Measurements from ENCODE around the gene KIAA0040.

The KIAA0040 gene

DNA sequence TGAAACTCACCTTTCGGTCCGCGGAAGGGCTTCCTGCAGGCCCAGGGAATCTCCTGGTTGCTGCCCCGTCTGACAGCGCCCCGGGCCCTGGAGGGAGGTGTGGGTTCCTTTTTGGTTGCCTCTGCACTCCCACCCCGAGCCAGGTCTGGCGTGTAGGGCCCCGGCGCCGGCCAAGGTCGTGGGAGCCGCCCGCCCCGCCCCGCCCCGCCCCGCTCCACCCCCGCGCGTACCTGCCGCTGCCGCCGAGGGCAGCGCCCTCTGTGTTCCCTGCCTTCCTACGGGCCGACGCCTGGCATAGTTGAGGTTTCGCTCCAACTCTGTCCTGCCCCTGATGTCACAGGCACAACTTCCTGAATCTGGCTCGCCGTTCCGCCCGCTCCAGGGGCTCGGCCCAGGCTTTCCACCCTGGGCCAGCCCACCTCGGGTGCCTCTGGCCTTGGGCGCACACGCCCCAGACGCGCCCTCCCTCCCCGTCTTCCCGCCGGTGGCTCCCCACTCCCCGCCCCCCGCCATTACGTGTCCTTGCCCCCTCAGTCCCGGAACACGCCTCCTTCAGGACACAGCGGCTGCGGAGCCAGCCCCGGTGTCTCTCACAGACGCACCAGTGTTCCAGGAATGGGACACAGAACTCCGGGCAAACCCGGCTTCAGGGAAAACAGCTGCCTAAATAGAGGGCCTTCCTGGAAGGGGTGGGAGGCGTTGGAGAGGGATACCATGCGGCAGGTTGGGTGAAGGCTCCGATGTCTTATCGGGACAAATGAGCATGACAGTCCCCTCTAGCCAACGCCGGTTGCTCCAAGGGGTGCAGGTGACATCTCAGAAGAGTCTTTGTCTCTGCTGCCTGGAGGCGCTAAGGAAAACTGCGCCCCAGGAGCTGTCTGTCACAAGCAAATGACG, at the start of gene KIAA0040 (continued):
- TF ChIP-seq ZNF391 (tag by site-specific recombination; IDR thresholded peaks at IDR 0.05; ENCODE audit: borderline replicate concordance, low read depth) (no peak), ZNF341 (tag by site-specific recombination; IDR thresholded peaks at IDR 0.05; ENCODE audit: low read depth) (peak; percentile 77), ZNF747 (tag by site-specific recombination; IDR thresholded peaks at IDR 0.05) (no peak), ZBTB20 (tag by site-specific recombination; IDR thresholded peaks at IDR 0.05) (peak; percentile 75), EGR2 (tag by site-specific recombination; IDR thresholded peaks at IDR 0.05; ENCODE audit: low read depth) (peak; percentile 71), ZEB2 (tag by site-specific recombination; IDR thresholded peaks at IDR 0.05) (peak; percentile 45; the same call in 1 of the 2 replicates), KLF8 (tag by site-specific recombination; IDR thresholded peaks at IDR 0.05) (peak; percentile 76; the same call in 1 of the 2 replicates), ZBTB7A (tag by site-specific recombination; IDR thresholded peaks at IDR 0.05; ENCODE audit: low read depth) (no peak), ZNF76 (tag by site-specific recombination; IDR thresholded peaks at IDR 0.05; ENCODE audit: borderline replicate concordance, low read depth) (no peak), KLF16 (tag by site-specific recombination; IDR thresholded peaks at IDR 0.05) (peak; percentile 60; the same call in 1 of the 2 replicates), ZXDB (tag by site-specific recombination; IDR thresholded peaks at IDR 0.05) (peak; percentile 77), ZNF501 (tag by site-specific recombination; IDR thresholded peaks at IDR 0.05) (0 out of 2 replicates have a peak, but pooled peaks have one; percentile 24), ZFP37 (tag by site-specific recombination; IDR thresholded peaks at IDR 0.05) (0 out of 2 replicates have a peak, but pooled peaks have one; percentile 54), ZNF510 (tag by site-specific recombination; IDR thresholded peaks at IDR 0.05; ENCODE audit: insufficient replicate concordance) (no peak), ZNF624 (tag by site-specific recombination; IDR thresholded peaks at IDR 0.05) (no peak), BCL11B (tag by site-specific recombination; IDR thresholded peaks at IDR 0.05; ENCODE audit: low read depth) (no peak), ZNF292 (tag by site-specific recombination; IDR thresholded peaks at IDR 0.05; ENCODE audit: borderline replicate concordance, low read depth) (no peak), ZBTB48 (tag by site-specific recombination; IDR thresholded peaks at IDR 0.05) (peak; percentile 15; the same call in 1 of the 2 replicates), ZNF623 (tag by site-specific recombination; IDR thresholded peaks at IDR 0.05) (no peak), ZBTB17 (tag by site-specific recombination; IDR thresholded peaks at IDR 0.05) (peak; percentile 64), ZSCAN16 (tag by site-specific recombination; IDR thresholded peaks at IDR 0.05) (no peak), ZNF423 (tag by site-specific recombination; IDR thresholded peaks at IDR 0.05) (no peak), ZNF324 (tag by site-specific recombination; IDR thresholded peaks at IDR 0.05) (0 out of 2 replicates have a peak, but pooled peaks have one; percentile 41), ZNF274 (IDR thresholded peaks at IDR 0.05; ENCODE audit: low read length) (no peak), ZNF274 (tag by site-specific recombination; IDR thresholded peaks at IDR 0.05; ENCODE audit: borderline replicate concordance) (no peak)
- TF ChIP-seq, protein P1, sequence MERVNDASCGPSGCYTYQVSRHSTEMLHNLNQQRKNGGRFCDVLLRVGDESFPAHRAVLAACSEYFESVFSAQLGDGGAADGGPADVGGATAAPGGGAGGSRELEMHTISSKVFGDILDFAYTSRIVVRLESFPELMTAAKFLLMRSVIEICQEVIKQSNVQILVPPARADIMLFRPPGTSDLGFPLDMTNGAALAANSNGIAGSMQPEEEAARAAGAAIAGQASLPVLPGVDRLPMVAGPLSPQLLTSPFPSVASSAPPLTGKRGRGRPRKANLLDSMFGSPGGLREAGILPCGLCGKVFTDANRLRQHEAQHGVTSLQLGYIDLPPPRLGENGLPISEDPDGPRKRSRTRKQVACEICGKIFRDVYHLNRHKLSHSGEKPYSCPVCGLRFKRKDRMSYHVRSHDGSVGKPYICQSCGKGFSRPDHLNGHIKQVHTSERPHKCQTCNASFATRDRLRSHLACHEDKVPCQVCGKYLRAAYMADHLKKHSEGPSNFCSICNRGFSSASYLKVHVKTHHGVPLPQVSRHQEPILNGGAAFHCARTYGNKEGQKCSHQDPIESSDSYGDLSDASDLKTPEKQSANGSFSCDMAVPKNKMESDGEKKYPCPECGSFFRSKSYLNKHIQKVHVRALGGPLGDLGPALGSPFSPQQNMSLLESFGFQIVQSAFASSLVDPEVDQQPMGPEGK (tag by site-specific recombination; IDR thresholded peaks at IDR 0.05): peak; percentile 89
- TF ChIP-seq, protein P2, sequence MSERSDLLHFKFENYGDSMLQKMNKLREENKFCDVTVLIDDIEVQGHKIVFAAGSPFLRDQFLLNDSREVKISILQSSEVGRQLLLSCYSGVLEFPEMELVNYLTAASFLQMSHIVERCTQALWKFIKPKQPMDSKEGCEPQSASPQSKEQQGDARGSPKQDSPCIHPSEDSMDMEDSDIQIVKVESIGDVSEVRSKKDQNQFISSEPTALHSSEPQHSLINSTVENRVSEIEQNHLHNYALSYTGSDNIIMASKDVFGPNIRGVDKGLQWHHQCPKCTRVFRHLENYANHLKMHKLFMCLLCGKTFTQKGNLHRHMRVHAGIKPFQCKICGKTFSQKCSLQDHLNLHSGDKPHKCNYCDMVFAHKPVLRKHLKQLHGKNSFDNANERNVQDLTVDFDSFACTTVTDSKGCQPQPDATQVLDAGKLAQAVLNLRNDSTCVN (tag by site-specific recombination; optimal IDR thresholded peaks at IDR 0.05): peak; percentile 64
- TF ChIP-seq, protein P3, sequence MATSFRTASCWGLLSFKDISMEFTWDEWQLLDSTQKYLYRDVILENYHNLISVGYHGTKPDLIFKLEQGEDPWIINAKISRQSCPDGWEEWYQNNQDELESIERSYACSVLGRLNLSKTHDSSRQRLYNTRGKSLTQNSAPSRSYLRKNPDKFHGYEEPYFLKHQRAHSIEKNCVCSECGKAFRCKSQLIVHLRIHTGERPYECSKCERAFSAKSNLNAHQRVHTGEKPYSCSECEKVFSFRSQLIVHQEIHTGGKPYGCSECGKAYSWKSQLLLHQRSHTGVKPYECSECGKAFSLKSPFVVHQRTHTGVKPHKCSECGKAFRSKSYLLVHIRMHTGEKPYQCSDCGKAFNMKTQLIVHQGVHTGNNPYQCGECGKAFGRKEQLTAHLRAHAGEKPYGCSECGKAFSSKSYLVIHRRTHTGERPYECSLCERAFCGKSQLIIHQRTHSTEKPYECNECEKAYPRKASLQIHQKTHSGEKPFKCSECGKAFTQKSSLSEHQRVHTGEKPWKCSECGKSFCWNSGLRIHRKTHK (tag by site-specific recombination; IDR thresholded peaks at IDR 0.05): no peak
- TF ChIP-seq, protein P4, sequence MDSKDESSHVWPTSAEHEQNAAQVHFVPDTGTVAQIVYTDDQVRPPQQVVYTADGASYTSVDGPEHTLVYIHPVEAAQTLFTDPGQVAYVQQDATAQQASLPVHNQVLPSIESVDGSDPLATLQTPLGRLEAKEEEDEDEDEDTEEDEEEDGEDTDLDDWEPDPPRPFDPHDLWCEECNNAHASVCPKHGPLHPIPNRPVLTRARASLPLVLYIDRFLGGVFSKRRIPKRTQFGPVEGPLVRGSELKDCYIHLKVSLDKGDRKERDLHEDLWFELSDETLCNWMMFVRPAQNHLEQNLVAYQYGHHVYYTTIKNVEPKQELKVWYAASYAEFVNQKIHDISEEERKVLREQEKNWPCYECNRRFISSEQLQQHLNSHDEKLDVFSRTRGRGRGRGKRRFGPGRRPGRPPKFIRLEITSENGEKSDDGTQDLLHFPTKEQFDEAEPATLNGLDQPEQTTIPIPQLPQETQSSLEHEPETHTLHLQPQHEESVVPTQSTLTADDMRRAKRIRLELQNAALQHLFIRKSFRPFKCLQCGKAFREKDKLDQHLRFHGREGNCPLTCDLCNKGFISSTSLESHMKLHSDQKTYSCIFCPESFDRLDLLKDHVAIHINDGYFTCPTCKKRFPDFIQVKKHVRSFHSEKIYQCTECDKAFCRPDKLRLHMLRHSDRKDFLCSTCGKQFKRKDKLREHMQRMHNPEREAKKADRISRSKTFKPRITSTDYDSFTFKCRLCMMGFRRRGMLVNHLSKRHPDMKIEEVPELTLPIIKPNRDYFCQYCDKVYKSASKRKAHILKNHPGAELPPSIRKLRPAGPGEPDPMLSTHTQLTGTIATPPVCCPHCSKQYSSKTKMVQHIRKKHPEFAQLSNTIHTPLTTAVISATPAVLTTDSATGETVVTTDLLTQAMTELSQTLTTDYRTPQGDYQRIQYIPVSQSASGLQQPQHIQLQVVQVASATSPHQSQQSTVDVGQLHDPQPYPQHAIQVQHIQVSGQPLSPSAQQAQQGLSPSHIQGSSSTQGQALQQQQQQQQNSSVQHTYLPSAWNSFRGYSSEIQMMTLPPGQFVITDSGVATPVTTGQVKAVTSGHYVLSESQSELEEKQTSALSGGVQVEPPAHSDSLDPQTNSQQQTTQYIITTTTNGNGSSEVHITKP (tag by site-specific recombination; IDR thresholded peaks at IDR 0.05): peak; percentile 85
- TF ChIP-seq, protein P5, sequence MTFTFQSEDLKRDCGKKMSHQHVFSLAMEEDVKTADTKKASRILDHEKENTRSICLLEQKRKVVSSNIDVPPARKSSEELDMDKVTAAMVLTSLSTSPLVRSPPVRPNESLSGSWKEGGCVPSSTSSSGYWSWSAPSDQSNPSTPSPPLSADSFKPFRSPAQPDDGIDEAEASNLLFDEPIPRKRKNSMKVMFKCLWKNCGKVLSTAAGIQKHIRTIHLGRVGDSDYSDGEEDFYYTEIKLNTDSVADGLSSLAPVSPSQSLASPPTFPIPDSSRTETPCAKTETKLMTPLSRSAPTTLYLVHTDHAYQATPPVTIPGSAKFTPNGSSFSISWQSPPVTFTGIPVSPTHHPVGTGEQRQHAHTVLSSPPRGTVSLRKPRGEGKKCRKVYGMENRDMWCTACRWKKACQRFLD (tag by site-specific recombination; IDR thresholded peaks at IDR 0.05): no peak
